GM12874 (cell line): Measurements from ENCODE around the gene IGSF21.

Source experiments
- CTCF ChIP-seq: IDR thresholded peaks from 2 replicates; pipeline ENCODE4 v1.5.1; 2011; ENCODE audit warnings: low read depth, mild to moderate bottlenecking, control low read depth, low read length, moderate library complexity; ENCODE audit not compliant: insufficient read depth

The IGSF21 gene

GRCh38 chr1:18197299-18197698 is 89.7 kb downstream of the IGSF21 start:
- no peak for TF ChIP-seq CTCF

GRCh38 chr1:18198260-18198659 is 90.7 kb downstream of the IGSF21 start:
- TF ChIP-seq CTCF, result no peak

- no peak for TF ChIP-seq CTCF
These were observed 91.9 kb downstream of the IGSF21 start for GRCh38 chr1:18199462-18199861.

- no peak for TF ChIP-seq CTCF
These were observed 92.6 kb downstream of the IGSF21 start for GRCh38 chr1:18200136-18200717.

- TF ChIP-seq CTCF, result no peak
These were observed 93.3 kb downstream of the IGSF21 start for GRCh38 chr1:18200918-18201317.

GRCh38 chr1:18201997-18202719 is 94.6 kb downstream of the IGSF21 start:
- TF ChIP-seq CTCF, result no peak

GRCh38 chr1:18203645-18204044 is 96.0 kb downstream of the IGSF21 start:
- no peak for TF ChIP-seq CTCF
